Keratinocyte (primary cell): ENCODE results near the gene PER2. TPM values are rescaled to one million over a fixed set of nuclear protein-coding genes. Genes with fewer than 3 reads are reported as not detected.

Experiments
- DNase-seq: peaks from one replicate; pipeline ENCODE4 v3.0.0-alpha.2; 2011; ENCODE audit warnings: low read depth, missing footprints, low spot score
- FAIRE-seq: peaks from 2 replicates; lab custom pipeline; 2011; peaks lifted over from hg19 to GRCh38; lab: Jason Lieb, UNC
- H2AFZ ChIP-seq: 2 replicates; pipeline ENCODE4 v1.6.0; 2012; ENCODE audit warnings: low read length, control low read depth, inconsistent platforms; ENCODE audit not compliant: control insufficient read depth
- H3K27ac ChIP-seq: 2 replicates; pipeline ENCODE4 v1.5.1; 2011; ENCODE audit warnings: low read length; ENCODE audit not compliant: control insufficient read depth, insufficient read depth
- H3K27me3 ChIP-seq: 3 replicates; pipeline ENCODE4 v1.6.0; 2011; ENCODE audit warnings: low read length; ENCODE audit not compliant: control insufficient read depth, insufficient read depth; ENCODE audit errors: extremely low read depth
- H3K36me3 ChIP-seq, 2 experiments: 2 replicates in 1 of 2; 3 replicates in 1 of 2; pipeline ENCODE4 v1.5.1; 2011; ENCODE audit warnings: low read length in 2 of 2, mild to moderate bottlenecking in 1 of 2; ENCODE audit not compliant: control insufficient read depth in 2 of 2, insufficient read depth in 2 of 2; ENCODE audit errors: extremely low read depth in 1 of 2
- H3K4me1 ChIP-seq: 3 replicates; pipeline ENCODE4 v1.5.1; 2011; ENCODE audit warnings: low read length; ENCODE audit not compliant: control insufficient read depth, insufficient read depth; ENCODE audit errors: extremely low read depth
- H3K4me2 ChIP-seq: 3 replicates; pipeline ENCODE4 v1.6.0; 2011; ENCODE audit warnings: low read depth, low read length; ENCODE audit not compliant: control insufficient read depth, insufficient read depth; ENCODE audit errors: extremely low read depth
- H3K4me3 ChIP-seq, 3 experiments: fragments of 200-600 bp in 1 of 3; sonication (generic) in 1 of 3; 2 replicates in 2 of 3; 3 replicates in 1 of 3; pipeline ENCODE4 v1.5.1; 2011 to 2016; ENCODE audit warnings: low read length in 3 of 3, mild to moderate bottlenecking in 3 of 3, control low read depth in 2 of 3, inconsistent platforms in 1 of 3, low read depth in 1 of 3, mixed read lengths in 1 of 3, mixed run types in 1 of 3, moderate library complexity in 1 of 3; ENCODE audit not compliant: control insufficient read depth in 2 of 3, insufficient read depth in 2 of 3; ENCODE audit errors: extremely low read depth in 1 of 3
- H3K79me2 ChIP-seq: 2 replicates; pipeline ENCODE4 v1.6.0; 2012; ENCODE audit warnings: low read length; ENCODE audit not compliant: control insufficient read depth, insufficient read depth
- H3K9ac ChIP-seq: 3 replicates; pipeline ENCODE4 v1.6.0; 2011; ENCODE audit warnings: low read length; ENCODE audit not compliant: control insufficient read depth, insufficient read depth; ENCODE audit errors: extremely low read depth
- H3K9me1 ChIP-seq: 3 replicates; pipeline ENCODE4 v1.6.0; 2011; ENCODE audit warnings: low read length; ENCODE audit not compliant: control insufficient read depth, insufficient read depth; ENCODE audit errors: extremely low read depth
- H3K9me3 ChIP-seq: 2 replicates; pipeline ENCODE4 v1.5.1; 2012; ENCODE audit warnings: low read depth, low read length; ENCODE audit not compliant: control insufficient read depth
- H4K20me1 ChIP-seq: 3 replicates; pipeline ENCODE4 v1.6.0; 2011; ENCODE audit warnings: low read length; ENCODE audit not compliant: control insufficient read depth, insufficient read depth; ENCODE audit errors: extremely low read depth
- CTCF ChIP-seq, 3 experiments: IDR thresholded peaks in 1 of 3; conservative IDR thresholded peaks in 1 of 3; optimal IDR thresholded peaks in 1 of 3; 2 replicates in 2 of 3; 3 replicates in 1 of 3; pipeline versions ENCODE3 to v1.5.1; 2011; ENCODE audit warnings: low read length in 3 of 3, mild to moderate bottlenecking in 3 of 3, moderate library complexity in 2 of 3, control low read depth in 1 of 3, inconsistent platforms in 1 of 3; ENCODE audit not compliant: insufficient read depth in 2 of 3; ENCODE audit errors: extremely low read depth in 1 of 3
- EZH2 ChIP-seq: IDR thresholded peaks from one replicate; pipeline ENCODE4 v1.6.1; 2012; ENCODE audit warnings: inconsistent platforms, mild to moderate bottlenecking, low read length, moderate library complexity
- dilution Hi-C: fragments of 300-500 bp; cut with MboI; formaldehyde crosslinking; loops from one replicate; pipeline ENCODE4 v1.7.0; 2020; ENCODE audit warnings: low sequenced_read_pairs; ENCODE audit not compliant: extremely low pct_ligation_motif_present
- polyA plus RNA-seq, 5 experiments: library from polyadenylated mRNA; depleted of rRNA in 3 of 5; stranded (reverse) in 3 of 5; stranded (forward) in 1 of 5; unstranded in 1 of 5; fragments of >200 nt; gene quantifications; 1 replicate in 1 of 5; 2 replicates in 3 of 5; 3 replicates in 1 of 5; pipeline versions ENCODE4 v1.2.1 to v1.2.3, GENCODE V29; 2011 to 2012; ENCODE audit warnings: missing spikeins in 2 of 5, low read depth in 1 of 5, low replicate concordance in 1 of 5

Gene PER2
- polyA plus RNA-seq, 1 donor (not counting 4 experiments of a cell fraction or from before 2014, with no cell fraction given), result 1.6 TPM

DNA sequence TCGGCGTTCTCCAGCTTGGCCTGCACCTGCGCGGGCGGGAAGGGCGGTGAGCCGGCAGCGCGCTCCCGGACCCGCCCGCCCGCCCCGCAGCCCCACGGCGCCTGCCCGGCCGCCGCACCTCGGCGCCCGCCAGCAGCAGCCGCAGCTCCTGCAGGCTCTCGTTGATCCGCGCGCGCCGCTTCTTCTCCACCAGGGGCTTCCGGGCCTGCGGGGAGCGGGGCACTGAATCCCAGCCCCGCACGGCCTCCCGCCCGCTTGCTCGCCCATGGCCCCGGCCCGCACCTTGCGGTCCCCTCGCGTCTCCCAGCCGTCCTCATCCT lies 48.9 kb downstream of the PER2 start:
- Histone ChIP-seq H3K9me1 (no peaks in the 10 kb centered on the region), H3K27ac (no peak overlapping the region), H3K4me1 (no peaks in the 10 kb centered on the region), H3K4me2 (peak overlapping the region; percentile 71), H3K4me3 (peak overlapping the region; percentile 39 to 57 (median 46)), H3K27me3 (peaks cover 47% of the 10 kb centered on the region), H4K20me1 (no peaks in the 10 kb centered on the region), H3K9ac (no peak overlapping the region), H3K79me2 (no peaks in the 10 kb centered on the region), H2AFZ (peak overlapping the region; percentile 63), H3K36me3 (no peaks in the 10 kb centered on the region), H3K9me3 (no peaks in the 10 kb centered on the region)
- FAIRE-seq (no peak), DNase-seq (no peak)
- no peak for TF ChIP-seq EZH2
- TF ChIP-seq CTCF (optimal IDR thresholded peaks at IDR 0.05 in 1 of 3, IDR thresholded peaks at IDR 0.05 in 1 of 3, conservative IDR thresholded peaks at IDR 0.05 in 1 of 3; ENCODE audit: extremely low read depth in 1 of 3, insufficient read depth in 2 of 3, low read length in 3 of 3), result no peak
- dilution Hi-C loops, result no loop called here

GRCh38 chr2:238238766-238239542 lies 49.5 kb downstream of the PER2 start:
- Histone ChIP-seq H3K9me1 (no peaks in the 10 kb centered on the region), H4K20me1 (no peaks in the 10 kb centered on the region), H3K9ac (no peak overlapping the region), H3K27ac (no peak overlapping the region), H3K4me3 (no peak overlapping the region), H3K4me2 (peak overlapping the region; percentile 71), H3K4me1 (no peaks in the 10 kb centered on the region), H3K27me3 (peaks cover 47% of the 10 kb centered on the region), H2AFZ (no peak overlapping the region), H3K79me2 (no peaks in the 10 kb centered on the region), H3K9me3 (no peaks in the 10 kb centered on the region), H3K36me3 (no peaks in the 10 kb centered on the region)
- no peak for DNase-seq
- TF ChIP-seq EZH2 (peak; percentile 21), CTCF (optimal IDR thresholded peaks at IDR 0.05 in 1 of 3, IDR thresholded peaks at IDR 0.05 in 1 of 3, conservative IDR thresholded peaks at IDR 0.05 in 1 of 3; ENCODE audit: extremely low read depth in 1 of 3, insufficient read depth in 2 of 3, low read length in 3 of 3) (no peak)
- dilution Hi-C loops, result no loop called here
- FAIRE-seq, result no peak
